Measurements from ENCODE around the gene ZNF75A.

DNA sequence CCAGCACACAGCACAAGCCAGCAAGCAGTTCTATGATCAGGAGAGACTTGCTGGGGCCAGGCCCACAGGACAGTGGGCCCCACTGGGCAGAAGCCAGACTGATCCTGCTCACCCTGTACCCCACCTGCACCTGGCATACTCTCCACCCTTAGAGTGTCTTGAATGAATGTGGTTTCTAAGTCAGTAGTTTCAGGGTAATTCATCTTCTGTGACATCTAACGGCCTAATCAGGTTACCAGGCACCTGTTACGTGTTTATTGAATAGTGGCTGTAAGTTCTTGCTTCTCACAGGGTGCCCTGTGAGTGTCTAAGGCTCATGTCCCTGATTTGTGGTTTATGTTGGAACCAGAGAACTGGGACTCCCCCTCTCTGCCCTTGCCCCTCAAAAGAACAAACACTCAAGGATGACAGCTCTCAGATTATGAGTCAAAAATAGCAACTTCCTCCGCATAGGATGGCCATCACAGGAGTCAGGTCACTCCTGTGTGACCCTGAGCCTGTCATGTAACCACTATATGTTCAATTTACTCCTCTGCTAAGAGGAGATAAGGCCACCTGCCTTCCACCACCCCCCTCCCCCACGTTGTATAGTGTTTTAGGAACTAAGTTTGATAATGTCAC lies 43.4 kb downstream of the ZNF75A start:
- TF ChIP-seq LEF1 (IDR thresholded peaks at IDR 0.05) (peak; percentile 94), ETS2 (tag; IDR thresholded peaks at IDR 0.05; ENCODE audit: borderline replicate concordance, poor library complexity, severe bottlenecking) (no peak), RCOR1 (IDR thresholded peaks at IDR 0.05; ENCODE audit: borderline replicate concordance in 1 of 2, low read depth in 2 of 2, low read length in 2 of 2) (peak; percentile 70 to 99; a peak in 3 of 4 replicates), HDAC6 (IDR thresholded peaks at IDR 0.05; ENCODE audit: low read depth, low read length) (no peak), FOXM1 (IDR thresholded peaks at IDR 0.05; ENCODE audit: low read depth) (peak; percentile 84), FOXM1 (CRISPR knock-in tag; IDR thresholded peaks at IDR 0.05; ENCODE audit: low read depth) (no peak), NFIC (IDR thresholded peaks at IDR 0.05) (peak; percentile 81), CBX2 (IDR thresholded peaks at IDR 0.05; ENCODE audit: insufficient read depth, low read length, poor library complexity, severe bottlenecking) (no peak)
- TF ChIP-seq, protein P1, sequence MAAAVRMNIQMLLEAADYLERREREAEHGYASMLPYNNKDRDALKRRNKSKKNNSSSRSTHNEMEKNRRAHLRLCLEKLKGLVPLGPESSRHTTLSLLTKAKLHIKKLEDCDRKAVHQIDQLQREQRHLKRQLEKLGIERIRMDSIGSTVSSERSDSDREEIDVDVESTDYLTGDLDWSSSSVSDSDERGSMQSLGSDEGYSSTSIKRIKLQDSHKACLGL (CRISPR knock-in tag; IDR thresholded peaks at IDR 0.05; ENCODE audit: borderline replicate concordance, poor library complexity, severe bottlenecking), result no peak
- TF ChIP-seq, protein P2, sequence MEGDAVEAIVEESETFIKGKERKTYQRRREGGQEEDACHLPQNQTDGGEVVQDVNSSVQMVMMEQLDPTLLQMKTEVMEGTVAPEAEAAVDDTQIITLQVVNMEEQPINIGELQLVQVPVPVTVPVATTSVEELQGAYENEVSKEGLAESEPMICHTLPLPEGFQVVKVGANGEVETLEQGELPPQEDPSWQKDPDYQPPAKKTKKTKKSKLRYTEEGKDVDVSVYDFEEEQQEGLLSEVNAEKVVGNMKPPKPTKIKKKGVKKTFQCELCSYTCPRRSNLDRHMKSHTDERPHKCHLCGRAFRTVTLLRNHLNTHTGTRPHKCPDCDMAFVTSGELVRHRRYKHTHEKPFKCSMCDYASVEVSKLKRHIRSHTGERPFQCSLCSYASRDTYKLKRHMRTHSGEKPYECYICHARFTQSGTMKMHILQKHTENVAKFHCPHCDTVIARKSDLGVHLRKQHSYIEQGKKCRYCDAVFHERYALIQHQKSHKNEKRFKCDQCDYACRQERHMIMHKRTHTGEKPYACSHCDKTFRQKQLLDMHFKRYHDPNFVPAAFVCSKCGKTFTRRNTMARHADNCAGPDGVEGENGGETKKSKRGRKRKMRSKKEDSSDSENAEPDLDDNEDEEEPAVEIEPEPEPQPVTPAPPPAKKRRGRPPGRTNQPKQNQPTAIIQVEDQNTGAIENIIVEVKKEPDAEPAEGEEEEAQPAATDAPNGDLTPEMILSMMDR (IDR thresholded peaks at IDR 0.05 in 2 of 3, conservative IDR thresholded peaks at IDR 0.05 in 1 of 3; ENCODE audit: insufficient read depth in 2 of 3, low read depth in 1 of 3, low read length in 3 of 3), result no peak
